Measurements from ENCODE around the gene FBXL17. TPM values are rescaled to one million over a fixed set of nuclear protein-coding genes. Genes with fewer than 3 reads are reported as not detected.
A peak's percentile ranks its signal among the peaks of the same experiment; 100 is the strongest.
"Not testable (repeated sequence)": the region's sequence is repeated elsewhere in the genome, so short reads cannot be mapped to it uniquely, and the experiment has no call there.

FBXL17 gene
- total RNA-seq, 1 donor from 2014 or later = 29.1 TPM

DNA sequence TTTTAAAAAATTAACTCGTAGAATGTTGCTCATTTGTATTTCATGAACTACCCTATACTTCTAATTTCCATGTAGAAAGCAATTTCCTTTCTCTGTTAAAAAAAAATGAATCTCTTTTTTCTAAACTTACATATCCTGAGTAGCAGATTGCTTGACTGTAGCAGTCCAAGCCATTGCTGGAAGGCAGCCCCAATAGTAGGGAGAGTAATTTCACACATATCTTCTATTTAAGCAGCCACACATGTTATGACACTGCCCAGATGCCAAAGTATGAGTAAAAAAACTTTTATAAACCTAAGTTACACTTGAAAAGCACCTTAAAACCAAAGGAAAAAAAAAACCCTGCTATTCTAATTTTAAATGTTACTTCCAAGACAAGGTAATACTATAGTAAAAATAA, 69.6 kb downstream of the FBXL17 start:
- DNase-seq (ENCODE audit: low read depth) = no peak

DNA sequence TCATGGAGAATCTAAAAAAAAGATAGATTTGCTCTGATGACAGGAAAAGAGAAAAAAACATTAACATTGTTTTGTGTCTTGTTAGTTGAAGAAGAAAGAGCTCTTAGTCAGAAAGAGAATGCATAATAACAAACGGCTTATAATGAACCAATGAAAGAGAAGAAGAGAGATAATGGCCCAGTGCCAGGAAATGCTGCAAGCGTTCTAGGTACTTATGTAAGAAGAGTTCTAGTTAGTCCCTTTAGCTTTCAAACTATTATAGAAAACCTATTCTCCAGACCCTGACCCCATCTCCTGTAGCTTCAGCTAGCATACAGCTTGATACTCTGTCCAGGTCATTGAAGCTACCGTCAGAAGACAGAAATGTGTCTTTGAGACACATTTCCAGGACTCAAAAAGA, 70.2 kb downstream of the FBXL17 start:
- no peak for DNase-seq (ENCODE audit: low read depth)

GRCh38 chr5:108303611-108304010, 78.3 kb downstream of the FBXL17 start:
- DNase-seq (ENCODE audit: low read depth) = no peak

DNA sequence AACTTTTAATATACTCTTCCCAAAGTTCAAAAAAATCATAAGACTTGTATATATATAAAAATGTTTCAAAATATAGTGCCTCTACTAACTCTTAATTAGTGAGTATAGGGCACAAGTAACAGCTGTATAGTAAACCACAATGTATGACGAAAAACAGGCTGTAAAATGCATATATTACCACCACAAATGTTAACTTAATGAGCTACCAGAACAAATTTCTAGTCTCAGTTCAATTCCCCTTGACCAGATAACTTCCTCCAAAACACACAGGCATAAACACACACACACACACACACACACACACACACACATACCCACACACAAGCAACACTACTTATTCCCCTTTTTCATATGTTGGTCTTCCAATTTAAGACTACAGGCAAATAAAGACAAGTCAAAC, 78.8 kb downstream of the FBXL17 start:
- no peak for DNase-seq (ENCODE audit: low read depth)

DNA sequence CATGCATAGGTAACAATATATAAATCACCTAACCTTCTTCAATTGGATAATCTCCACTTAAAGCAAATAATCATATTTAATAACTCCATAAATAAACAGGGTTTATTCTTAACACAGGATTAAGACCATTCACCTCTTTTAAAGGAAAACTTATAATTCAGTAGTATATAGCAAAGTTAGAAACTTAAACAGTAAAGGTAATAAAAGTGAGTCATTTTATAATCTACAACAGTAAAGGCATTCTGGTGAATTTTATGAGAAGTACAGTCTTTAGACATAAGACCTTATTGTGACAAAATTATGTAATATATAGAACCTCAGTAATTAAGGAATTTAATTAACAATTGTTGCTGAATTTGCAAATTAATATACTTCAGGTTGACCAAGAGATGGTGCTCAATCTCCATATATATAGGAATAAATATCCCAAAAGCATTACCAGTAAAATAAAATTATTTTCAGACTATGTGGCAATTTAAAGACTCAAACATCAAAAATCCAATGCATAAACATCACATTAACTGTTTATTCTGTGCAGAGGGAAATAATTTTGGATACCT, 84.8 kb downstream of the FBXL17 start:
- DNase-seq (ENCODE audit: low read depth) = no peak

GRCh38 chr5:108295578-108296368, 86.1 kb downstream of the FBXL17 start:
- peak; percentile 17 for DNase-seq (ENCODE audit: low read depth)

DNA sequence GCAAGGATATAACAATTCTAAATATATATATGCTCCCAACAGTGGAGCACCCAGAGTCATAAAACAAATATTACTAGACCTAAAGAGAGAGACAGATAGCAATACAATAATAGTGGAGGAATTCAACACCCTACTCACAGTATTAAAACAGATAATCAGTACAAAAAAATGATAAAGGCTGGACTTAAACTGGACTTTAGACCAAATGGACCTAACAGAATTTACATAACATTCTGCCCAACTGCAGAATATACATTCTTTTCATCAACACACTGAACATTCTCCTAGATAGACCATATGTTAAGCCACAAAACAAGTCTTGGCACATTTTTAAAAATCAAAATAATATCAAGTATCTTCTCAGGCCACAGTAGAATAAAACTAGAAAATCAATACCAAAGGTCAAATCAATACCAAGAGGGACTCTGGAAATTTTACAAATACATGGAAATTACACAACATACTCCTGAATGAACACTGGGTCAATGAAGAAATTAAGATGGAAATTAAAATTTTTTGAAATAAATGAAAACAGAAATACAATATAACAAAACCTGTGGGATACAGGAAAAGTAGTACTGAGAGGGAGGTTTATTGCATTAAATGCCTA, 100.8 kb downstream of the FBXL17 start:
- no peak for DNase-seq (ENCODE audit: low read depth)

- no peak for DNase-seq (ENCODE audit: low read depth)
Observed at GRCh38 chr5:108280248-108280647, 101.7 kb downstream of the FBXL17 start.

DNA sequence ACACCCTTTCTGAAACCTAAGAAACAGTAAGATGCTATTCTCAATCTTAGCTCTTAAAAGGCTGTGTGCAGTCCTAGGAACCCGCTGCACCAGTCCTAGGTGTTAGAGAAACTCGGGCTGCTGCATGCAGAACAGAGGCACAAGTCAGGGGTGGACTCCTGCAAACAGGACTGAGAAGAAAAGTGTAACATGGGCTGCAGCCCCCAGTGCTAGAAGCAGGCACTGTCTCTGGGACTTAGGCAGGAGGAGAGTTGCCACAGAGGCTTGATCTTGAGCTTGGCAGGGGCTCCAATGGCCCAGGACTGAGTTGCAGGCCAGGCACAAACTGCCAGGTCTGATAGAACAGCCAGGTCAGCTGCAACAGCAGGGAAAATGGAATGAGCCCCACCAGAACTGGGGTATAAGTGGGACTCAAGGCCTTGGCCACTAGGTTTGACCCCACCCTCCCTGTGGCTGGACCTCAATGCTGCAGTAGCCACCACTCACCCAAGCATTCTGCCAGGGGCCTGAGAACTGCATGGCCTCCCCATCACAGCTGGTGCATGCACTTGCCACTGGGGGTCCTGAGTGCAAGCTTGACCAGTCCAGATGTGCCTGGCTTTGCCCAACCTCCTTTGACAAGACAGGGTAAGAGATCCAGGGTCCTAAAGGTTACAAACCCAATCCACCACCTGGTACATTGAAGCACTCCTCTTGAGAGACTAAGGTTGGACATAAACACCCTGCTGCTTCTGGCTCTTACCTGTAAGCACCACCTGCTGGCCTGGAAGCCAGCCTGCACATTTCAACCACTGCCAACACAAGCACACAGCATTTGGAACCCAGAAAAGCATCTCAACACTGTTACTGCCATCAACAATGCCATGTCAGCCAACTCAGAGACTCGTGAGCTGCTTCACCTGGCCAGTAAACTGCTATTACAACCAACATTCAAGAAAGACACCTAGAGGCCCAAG, 103.3 kb downstream of the FBXL17 start:
- DNase-seq (ENCODE audit: low read depth) = no peak

DNA sequence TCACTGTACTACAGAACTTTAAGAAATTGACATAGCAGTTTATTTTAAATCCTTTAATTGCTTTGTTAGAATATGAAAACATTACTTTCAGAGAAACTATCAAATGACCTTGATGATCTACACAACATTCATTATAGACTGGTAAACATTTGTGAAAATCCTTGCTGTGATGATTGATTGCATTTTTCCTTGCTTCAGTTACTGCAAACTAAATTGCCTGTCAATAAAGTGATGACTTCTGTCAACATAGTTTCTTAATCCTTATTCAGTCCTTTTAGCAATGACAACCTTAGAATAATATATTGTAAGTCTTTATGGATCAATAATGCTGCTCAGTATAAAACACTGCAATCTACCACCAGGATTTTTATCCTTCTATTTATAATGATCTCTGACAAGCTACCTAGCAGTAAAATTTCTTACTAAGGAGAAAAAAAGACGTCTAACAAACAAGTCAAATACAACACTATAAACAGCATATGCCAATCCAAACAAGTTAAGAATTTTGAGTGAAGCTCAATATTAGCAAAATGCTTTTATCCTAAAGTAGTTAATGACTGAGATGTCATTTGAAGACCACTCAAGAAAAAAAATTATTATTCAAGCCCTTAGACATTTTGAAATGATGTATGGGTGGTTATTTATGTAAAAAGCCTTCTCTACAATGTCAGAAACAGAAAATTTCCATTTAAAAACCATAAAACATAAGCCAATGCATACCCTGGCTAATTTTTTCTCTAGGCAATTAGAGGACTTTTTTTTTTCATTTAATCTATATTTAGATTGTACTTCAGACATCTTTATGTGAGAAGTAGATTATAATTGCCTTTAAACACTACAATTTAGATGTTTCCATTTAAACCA, 105.5 kb downstream of the FBXL17 start:
- DNase-seq (ENCODE audit: low read depth) = no peak

DNA sequence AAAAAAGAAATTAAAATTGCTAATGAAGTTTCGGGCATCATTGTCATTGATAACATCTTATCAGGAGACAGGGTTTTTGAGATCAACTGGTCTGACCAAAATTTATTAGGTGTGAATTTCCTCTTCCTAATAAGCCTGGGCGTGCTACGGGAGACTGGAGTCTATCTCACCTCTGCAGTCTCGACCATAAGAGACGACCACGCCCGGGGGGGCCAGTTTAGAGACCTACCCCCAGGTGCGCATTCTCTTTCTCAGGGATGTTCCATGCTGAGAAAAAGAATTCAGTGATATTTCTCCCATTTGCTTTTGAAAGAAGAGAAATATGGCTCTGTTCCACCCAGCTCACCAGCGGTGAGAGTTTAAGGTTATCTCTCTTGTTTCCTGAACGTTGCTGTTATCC, 107.8 kb downstream of the FBXL17 start:
- DNase-seq (ENCODE audit: low read depth) = not testable (repeated sequence)

- DNase-seq (ENCODE audit: low read depth) = no peak
Observed at GRCh38 chr5:108271127-108271526, 110.8 kb downstream of the FBXL17 start.

DNA sequence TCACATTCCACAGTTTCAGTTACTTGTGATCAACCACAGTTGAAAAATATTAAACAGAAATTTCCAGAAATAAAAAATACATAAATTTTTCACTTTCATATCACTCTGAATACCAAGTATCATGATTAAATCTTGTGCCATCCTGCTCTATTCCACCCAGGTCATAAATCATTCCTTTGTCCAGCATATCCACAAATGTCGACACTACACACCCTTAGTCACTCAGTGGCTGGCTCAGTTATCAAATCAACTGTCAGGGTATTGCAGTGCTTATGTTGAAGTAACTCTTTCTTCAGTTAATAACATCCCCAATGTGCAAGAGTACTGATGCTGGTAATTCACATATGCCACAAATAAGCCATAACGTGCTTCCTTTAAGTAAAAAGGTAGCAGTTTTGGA, 115.7 kb downstream of the FBXL17 start:
- peak; percentile 71 for DNase-seq (ENCODE audit: low read depth)

- peak; percentile 31 for DNase-seq (ENCODE audit: low read depth)
Observed at GRCh38 chr5:108264533-108264932, 117.4 kb downstream of the FBXL17 start.

- no peak for DNase-seq (ENCODE audit: low read depth)
Observed at GRCh38 chr5:108263338-108263737, 118.6 kb downstream of the FBXL17 start.

DNA sequence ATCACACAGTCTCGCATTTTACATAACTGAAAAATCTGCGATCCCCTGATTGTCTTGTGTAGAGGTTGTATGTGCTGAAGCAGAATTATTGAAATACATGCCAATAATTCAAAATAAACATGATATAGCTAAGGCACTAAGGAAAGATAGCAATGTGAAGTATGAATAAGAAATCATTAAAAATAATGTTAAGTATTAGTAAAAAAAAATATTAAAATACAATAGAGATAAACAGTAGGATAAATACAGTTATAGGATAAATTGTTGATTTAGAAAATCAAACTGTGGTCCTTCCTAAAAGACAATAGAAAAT, 121.1 kb downstream of the FBXL17 start:
- no peak for DNase-seq (ENCODE audit: low read depth)

DNA sequence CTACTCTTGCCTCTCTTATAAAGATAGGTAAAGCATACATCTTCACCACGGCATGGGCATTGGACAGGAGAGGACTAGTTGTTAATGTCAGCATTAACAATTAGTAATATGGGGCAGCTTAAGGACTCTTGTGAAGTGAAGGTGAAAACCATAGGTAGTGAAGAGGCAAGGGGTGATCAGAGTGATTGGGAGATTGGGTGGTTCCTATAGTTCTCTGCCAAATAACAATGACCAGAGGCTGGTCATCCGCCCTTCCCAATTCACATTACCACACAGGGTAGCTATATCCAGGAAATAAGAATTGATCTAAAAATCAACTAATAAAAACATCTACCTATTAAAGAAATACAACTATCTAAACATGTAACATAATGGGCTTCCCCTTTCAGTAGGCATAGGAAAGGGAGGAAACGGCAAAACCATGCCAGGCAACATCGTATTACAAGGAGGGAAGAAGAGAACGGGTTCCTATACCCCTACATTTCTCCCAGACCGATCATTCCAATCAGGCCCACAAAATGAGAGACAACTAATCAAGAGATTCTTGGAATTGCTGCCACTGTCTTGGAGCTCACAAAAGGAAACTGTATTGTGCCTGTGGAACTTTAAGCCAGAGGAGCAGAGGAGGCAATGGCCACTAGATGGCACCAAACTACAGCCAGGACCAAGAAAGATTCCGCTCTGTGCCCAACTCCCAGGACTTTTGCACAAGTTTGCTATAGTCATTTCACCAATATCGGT, 121.6 kb downstream of the FBXL17 start:
- DNase-seq (ENCODE audit: low read depth) = peak; percentile 84

- peak; percentile 58 for DNase-seq (ENCODE audit: low read depth)
Observed at GRCh38 chr5:108259306-108259705, 122.6 kb downstream of the FBXL17 start.

GRCh38 chr5:108257996-108258395, 123.9 kb downstream of the FBXL17 start:
- DNase-seq (ENCODE audit: low read depth) = peak; percentile 32

GRCh38 chr5:108255468-108255867, 126.4 kb downstream of the FBXL17 start:
- DNase-seq (ENCODE audit: low read depth) = peak; percentile 28
